ENCODE data around the gene KPNA2. TPM values are rescaled to one million over a fixed set of nuclear protein-coding genes. Genes with fewer than 3 reads are reported as not detected.
"Not testable (repeated sequence)": the region's sequence is repeated elsewhere in the genome, so short reads cannot be mapped to it uniquely, and the experiment has no call there.

The KPNA2 gene
- polyA plus RNA-seq, 1 donor (not counting 4 experiments of a cell fraction or from before 2014, with no cell fraction given): 186 TPM

GRCh38 chr17:68048996-68049395 lies 13.5 kb downstream of the KPNA2 start:
- no peaks in the 10 kb centered on the region for H3K9me1 ChIP-seq (ENCODE audit: control insufficient read depth, extremely low read depth, insufficient read depth, low read length)
- dilution Hi-C loops (cut with MboI; ENCODE audit: extremely low pct_ligation_motif_present, low sequenced_read_pairs): no loop called here
- H4K20me1 ChIP-seq (ENCODE audit: control insufficient read depth, extremely low read depth, insufficient read depth, low read length): no peaks in the 10 kb centered on the region
- H3K9ac ChIP-seq (ENCODE audit: control insufficient read depth, extremely low read depth, insufficient read depth, low read length): no peak overlapping the region
- no peaks in the 10 kb centered on the region for H3K9me3 ChIP-seq (ENCODE audit: control insufficient read depth, low read depth, low read length)
- peak; percentile 39 for FAIRE-seq
- peaks cover 3% of the 10 kb centered on the region for H3K4me1 ChIP-seq (ENCODE audit: control insufficient read depth, extremely low read depth, insufficient read depth, low read length)
- DNase-seq (ENCODE audit: low read depth, low spot score): no peak
- no peaks in the 10 kb centered on the region for H3K79me2 ChIP-seq (ENCODE audit: control insufficient read depth, insufficient read depth, low read length)
- TF ChIP-seq CTCF (optimal IDR thresholded peaks at IDR 0.05 in 1 of 3, IDR thresholded peaks at IDR 0.05 in 1 of 3, conservative IDR thresholded peaks at IDR 0.05 in 1 of 3; ENCODE audit: extremely low read depth in 1 of 3, insufficient read depth in 2 of 3, low read length in 3 of 3) (no peak), EZH2 (IDR thresholded peaks at IDR 0.05; ENCODE audit: low read length) (no peak)
- H3K27ac ChIP-seq (ENCODE audit: control insufficient read depth, insufficient read depth, low read length): no peak overlapping the region
- H3K27me3 ChIP-seq (ENCODE audit: control insufficient read depth, extremely low read depth, insufficient read depth, low read length): no peaks in the 10 kb centered on the region
- no peak overlapping the region for H3K4me2 ChIP-seq (ENCODE audit: control insufficient read depth, extremely low read depth, insufficient read depth, low read depth, low read length)
- no peak overlapping the region for H3K4me3 ChIP-seq (ENCODE audit: control insufficient read depth in 2 of 3, extremely low read depth in 1 of 3, insufficient read depth in 2 of 3, low read depth in 1 of 3, low read length in 3 of 3)
- H2AFZ ChIP-seq (ENCODE audit: control insufficient read depth, low read length): no peak overlapping the region
- peaks cover 8 to 10% of the 10 kb centered on the region in 2 experiments for H3K36me3 ChIP-seq (ENCODE audit: control insufficient read depth in 2 of 2, extremely low read depth in 1 of 2, insufficient read depth in 2 of 2, low read length in 2 of 2)

DNA sequence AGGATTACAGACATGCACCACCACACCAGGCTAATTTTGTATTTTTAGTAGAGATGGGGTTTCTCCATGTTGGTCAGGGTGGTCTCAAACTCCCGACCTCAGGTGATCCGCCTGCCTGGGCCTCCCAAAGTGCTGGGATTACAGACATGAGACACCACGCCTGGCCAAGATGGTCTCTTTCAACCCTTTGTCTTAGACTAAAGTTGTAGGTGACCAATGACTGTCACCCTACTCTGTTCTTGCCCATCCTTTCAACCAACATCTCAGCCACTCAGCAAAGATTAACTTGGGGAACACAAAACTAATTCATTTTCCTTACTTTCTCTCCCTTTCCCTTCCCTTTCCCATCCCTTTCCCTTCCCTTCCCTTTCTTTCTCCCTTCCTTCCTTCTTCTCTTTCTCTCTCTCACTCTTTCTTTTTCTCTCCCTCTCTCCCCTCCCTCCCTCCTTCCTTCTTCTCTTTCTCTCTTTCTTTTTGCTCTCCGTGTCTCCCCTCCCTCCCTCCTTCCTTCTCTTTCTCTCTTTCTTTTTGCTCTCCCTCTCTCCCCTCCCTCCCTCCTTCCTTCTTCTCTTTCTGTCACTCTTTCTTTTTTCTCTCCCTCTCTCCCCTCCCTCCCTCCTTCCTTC lies 14.4 kb downstream of the KPNA2 start:
- FAIRE-seq; H3K79me2 ChIP-seq (ENCODE audit: control insufficient read depth, insufficient read depth, low read length); H2AFZ ChIP-seq (ENCODE audit: control insufficient read depth, low read length); H3K9me1 ChIP-seq (ENCODE audit: control insufficient read depth, extremely low read depth, insufficient read depth, low read length); H3K27ac ChIP-seq (ENCODE audit: control insufficient read depth, insufficient read depth, low read length); H3K9ac ChIP-seq (ENCODE audit: control insufficient read depth, extremely low read depth, insufficient read depth, low read length); H4K20me1 ChIP-seq (ENCODE audit: control insufficient read depth, extremely low read depth, insufficient read depth, low read length); H3K4me2 ChIP-seq (ENCODE audit: control insufficient read depth, extremely low read depth, insufficient read depth, low read depth, low read length); H3K27me3 ChIP-seq (ENCODE audit: control insufficient read depth, extremely low read depth, insufficient read depth, low read length); H3K36me3 ChIP-seq (ENCODE audit: control insufficient read depth in 2 of 2, extremely low read depth in 1 of 2, insufficient read depth in 2 of 2, low read length in 2 of 2); DNase-seq (ENCODE audit: low read depth, low spot score); H3K4me3 ChIP-seq (ENCODE audit: control insufficient read depth in 2 of 3, extremely low read depth in 1 of 3, insufficient read depth in 2 of 3, low read depth in 1 of 3, low read length in 3 of 3); dilution Hi-C loops (cut with MboI; ENCODE audit: extremely low pct_ligation_motif_present, low sequenced_read_pairs); H3K4me1 ChIP-seq (ENCODE audit: control insufficient read depth, extremely low read depth, insufficient read depth, low read length); H3K9me3 ChIP-seq (ENCODE audit: control insufficient read depth, low read depth, low read length): not testable (repeated sequence)

GRCh38 chr17:68051321-68052312 lies 16.1 kb downstream of the KPNA2 start:
- DNase-seq (ENCODE audit: low read depth, low spot score); H3K9ac ChIP-seq (ENCODE audit: control insufficient read depth, extremely low read depth, insufficient read depth, low read length); H3K36me3 ChIP-seq (ENCODE audit: control insufficient read depth in 2 of 2, extremely low read depth in 1 of 2, insufficient read depth in 2 of 2, low read length in 2 of 2); H2AFZ ChIP-seq (ENCODE audit: control insufficient read depth, low read length); H3K4me2 ChIP-seq (ENCODE audit: control insufficient read depth, extremely low read depth, insufficient read depth, low read depth, low read length); H4K20me1 ChIP-seq (ENCODE audit: control insufficient read depth, extremely low read depth, insufficient read depth, low read length); H3K4me1 ChIP-seq (ENCODE audit: control insufficient read depth, extremely low read depth, insufficient read depth, low read length); H3K79me2 ChIP-seq (ENCODE audit: control insufficient read depth, insufficient read depth, low read length); H3K4me3 ChIP-seq (ENCODE audit: control insufficient read depth in 2 of 3, extremely low read depth in 1 of 3, insufficient read depth in 2 of 3, low read depth in 1 of 3, low read length in 3 of 3); dilution Hi-C loops (cut with MboI; ENCODE audit: extremely low pct_ligation_motif_present, low sequenced_read_pairs); H3K27ac ChIP-seq (ENCODE audit: control insufficient read depth, insufficient read depth, low read length); FAIRE-seq; H3K27me3 ChIP-seq (ENCODE audit: control insufficient read depth, extremely low read depth, insufficient read depth, low read length); H3K9me1 ChIP-seq (ENCODE audit: control insufficient read depth, extremely low read depth, insufficient read depth, low read length); H3K9me3 ChIP-seq (ENCODE audit: control insufficient read depth, low read depth, low read length): not testable (repeated sequence)

Data from keratinocyte (primary cell).